GM10266 (cell line): Measurements from ENCODE around the gene LEP.

Source experiments
- DNase-seq: peaks from one replicate; pipeline ENCODE4 v3.0.0; 2012; ENCODE audit errors: extremely low spot score
- TF ChIP-seq, protein P1 (sequence below): IDR thresholded peaks from 2 replicates; pipeline ENCODE4 v1.5.1; 2012; ENCODE audit warnings: mild to moderate bottlenecking, low read depth; ENCODE audit not compliant: control insufficient read depth, insufficient read depth; ENCODE audit errors: missing control alignments

Gene LEP

DNA sequence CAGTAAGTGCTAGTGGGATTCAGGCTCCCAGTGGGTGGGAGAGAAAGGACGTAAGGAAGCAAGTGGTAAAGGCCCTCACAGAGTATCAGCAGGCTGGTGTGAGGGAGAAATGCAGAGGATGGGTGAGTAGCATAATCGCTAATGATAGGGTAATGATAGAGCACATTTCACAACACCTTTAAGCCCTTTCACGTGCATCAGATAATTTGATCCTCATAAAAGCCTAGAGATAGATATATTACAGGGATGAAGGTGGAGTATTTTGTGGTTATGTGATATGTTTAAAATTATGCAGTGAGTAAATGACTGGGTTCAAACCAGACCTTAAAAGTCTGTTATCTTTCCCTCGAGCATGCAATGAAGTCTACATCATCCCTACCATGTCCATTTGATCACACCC is 10.3 kb downstream of the LEP start:
- TF ChIP-seq, protein P1, sequence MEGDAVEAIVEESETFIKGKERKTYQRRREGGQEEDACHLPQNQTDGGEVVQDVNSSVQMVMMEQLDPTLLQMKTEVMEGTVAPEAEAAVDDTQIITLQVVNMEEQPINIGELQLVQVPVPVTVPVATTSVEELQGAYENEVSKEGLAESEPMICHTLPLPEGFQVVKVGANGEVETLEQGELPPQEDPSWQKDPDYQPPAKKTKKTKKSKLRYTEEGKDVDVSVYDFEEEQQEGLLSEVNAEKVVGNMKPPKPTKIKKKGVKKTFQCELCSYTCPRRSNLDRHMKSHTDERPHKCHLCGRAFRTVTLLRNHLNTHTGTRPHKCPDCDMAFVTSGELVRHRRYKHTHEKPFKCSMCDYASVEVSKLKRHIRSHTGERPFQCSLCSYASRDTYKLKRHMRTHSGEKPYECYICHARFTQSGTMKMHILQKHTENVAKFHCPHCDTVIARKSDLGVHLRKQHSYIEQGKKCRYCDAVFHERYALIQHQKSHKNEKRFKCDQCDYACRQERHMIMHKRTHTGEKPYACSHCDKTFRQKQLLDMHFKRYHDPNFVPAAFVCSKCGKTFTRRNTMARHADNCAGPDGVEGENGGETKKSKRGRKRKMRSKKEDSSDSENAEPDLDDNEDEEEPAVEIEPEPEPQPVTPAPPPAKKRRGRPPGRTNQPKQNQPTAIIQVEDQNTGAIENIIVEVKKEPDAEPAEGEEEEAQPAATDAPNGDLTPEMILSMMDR = no peak
- DNase-seq = no peak

DNA sequence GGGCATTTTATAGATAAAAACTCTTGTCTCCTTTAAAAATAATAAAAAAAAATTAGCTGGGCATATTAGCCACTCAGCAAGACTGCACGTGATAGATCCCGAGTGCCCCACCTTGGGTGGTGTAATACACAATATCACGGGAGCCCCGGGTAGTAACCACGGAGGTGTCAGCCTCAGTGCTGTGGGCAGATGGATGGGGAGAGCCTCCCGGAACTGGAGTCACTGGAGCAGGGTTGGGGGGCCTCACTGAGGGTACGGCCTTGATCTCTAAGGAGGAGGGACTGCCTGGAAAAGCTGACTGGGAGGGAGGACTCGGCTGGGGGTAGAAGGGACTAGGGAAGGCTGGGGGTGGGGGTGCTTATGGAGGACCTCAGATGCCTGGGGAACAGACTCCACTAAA is 12.6 kb downstream of the LEP start:
- no peak for DNase-seq
- TF ChIP-seq, protein P1 = no peak

DNA sequence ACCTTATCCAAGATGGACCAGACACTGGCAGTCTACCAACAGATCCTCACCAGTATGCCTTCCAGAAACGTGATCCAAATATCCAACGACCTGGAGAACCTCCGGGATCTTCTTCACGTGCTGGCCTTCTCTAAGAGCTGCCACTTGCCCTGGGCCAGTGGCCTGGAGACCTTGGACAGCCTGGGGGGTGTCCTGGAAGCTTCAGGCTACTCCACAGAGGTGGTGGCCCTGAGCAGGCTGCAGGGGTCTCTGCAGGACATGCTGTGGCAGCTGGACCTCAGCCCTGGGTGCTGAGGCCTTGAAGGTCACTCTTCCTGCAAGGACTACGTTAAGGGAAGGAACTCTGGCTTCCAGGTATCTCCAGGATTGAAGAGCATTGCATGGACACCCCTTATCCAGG is 13.4 kb downstream of the LEP start:
- TF ChIP-seq, protein P1 = no peak
- no peak for DNase-seq

DNA sequence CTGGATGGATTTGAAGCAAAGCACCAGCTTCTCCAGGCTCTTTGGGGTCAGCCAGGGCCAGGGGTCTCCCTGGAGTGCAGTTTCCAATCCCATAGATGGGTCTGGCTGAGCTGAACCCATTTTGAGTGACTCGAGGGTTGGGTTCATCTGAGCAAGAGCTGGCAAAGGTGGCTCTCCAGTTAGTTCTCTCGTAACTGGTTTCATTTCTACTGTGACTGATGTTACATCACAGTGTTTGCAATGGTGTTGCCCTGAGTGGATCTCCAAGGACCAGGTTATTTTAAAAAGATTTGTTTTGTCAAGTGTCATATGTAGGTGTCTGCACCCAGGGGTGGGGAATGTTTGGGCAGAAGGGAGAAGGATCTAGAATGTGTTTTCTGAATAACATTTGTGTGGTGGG is 14.2 kb downstream of the LEP start:
- TF ChIP-seq, protein P1 = no peak
- DNase-seq = no peak

DNA sequence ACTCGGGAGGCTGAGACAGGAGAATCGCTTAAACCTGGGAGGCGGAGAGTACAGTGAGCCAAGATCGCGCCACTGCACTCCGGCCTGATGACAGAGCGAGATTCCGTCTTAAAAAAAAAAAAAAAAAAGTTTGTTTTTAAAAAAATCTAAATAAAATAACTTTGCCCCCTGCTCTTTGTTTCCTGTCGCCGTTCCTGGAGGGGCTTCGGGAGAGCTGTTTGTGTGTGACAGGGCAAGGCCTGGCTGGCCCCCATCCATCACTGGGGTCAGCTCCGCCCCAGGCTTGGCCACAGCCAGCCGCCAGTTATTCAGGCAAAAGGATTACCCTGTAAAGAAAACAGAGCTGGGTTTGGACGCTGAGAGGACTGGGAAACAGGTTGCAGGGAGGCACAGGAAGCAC is 16.4 kb downstream of the LEP start:
- TF ChIP-seq, protein P1 = no peak
- DNase-seq = no peak

DNA sequence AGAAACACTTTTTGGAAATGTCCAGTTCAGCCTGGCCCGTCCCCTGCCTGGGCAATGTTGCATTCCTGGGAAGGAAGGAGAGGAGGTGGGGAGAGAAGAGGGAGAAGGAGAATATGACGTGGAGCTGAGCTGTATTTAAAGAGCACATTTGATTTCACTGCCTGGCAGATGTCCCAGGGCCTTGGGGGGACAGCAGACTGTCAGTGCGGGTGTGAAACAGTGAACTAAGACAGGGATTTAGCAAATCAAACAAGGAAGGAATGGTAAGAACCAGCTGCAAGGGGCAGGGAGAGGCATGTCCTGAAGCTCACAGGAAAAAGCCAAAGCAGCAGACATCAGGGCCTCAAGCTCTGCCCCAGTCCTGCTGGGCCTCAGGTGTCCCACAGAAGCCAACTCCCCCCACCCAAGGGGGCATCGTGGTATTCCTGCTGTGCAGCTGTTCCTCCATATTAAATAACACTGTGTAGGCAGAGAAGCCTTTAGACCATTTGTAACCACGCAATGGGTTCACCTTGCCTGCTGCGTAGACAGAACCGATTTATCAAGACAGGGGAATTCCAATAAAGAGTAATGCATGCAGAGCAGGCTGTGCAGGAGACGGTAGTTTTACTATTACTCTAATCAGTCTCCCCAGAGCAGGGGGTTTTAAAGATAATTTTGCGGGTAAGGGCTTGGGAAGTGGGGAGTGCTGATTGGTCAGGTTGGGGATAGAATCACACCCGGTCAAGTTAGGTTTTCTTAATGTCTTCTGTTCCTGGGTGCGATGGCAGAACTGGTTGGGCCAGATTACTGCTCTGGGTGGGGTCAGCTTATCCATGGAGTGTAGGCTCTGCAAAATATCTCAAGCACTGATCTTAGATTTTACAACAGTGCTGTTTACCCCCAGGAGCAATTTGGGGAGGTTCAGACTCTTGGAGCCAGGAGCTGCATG is 18.3 kb downstream of the LEP start:
- DNase-seq = no peak
- TF ChIP-seq, protein P1 = no peak

DNA sequence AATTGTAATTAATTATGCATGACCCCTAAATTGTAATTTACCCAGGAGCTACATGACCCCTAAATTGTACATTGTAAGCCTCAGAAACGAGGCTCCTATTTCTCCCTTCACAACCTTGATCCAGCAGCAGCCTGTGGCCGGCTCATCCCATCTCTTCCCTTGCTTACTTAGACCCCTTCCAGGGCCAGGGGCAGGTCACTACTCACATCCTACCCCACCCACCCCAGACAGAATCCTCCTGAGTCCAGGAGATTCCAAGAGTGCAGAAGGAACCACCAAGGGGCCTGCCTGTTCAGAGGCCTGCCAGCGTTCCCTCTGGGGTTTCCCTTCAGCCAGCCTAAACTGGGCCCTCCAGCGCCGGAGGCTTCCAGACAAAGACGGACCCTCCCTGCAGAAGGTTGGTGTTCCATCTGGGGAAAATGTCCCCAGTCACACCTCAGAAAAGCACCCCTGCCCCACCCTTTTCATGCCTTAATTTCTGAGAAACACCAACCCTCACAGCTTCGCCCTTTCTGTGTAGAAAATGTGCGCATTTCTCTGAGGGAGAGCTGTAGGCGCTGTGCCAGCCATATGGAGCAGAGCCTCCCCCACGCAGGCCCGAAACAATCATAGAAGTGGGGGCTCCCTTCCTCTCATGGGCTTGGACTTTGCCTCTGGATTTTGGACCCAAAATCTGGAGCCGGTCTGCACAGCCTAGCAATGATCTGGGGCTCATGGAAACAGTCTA is 19.2 kb downstream of the LEP start:
- TF ChIP-seq, protein P1 = no peak
- no peak for DNase-seq
